Caco-2 (cell line): ENCODE data around the gene ITGB1. TPM values are rescaled to one million over a fixed set of nuclear protein-coding genes. Genes with fewer than 3 reads are reported as not detected.

Source experiments
- BruUV-seq: library from RNA; stranded (reverse); fragments of 400-500 nt; replicated peaks from 2 replicates; lab custom pipeline; 2021; lab: Mats Ljungman, UMichigan
- CTCF ChIA-PET: fragments of 300-600 bp; sonication (Branson Sonifier 250); formaldehyde crosslinking; loops from one replicate; lab custom pipeline; 2022; ENCODE audit warnings: antibody characterized with exemption; lab: Charles Lee
- POLR2A ChIA-PET: fragments of 300-600 bp; sonication (Branson Sonifier 250); formaldehyde crosslinking; loops from one replicate; lab custom pipeline; 2022; ENCODE audit warnings: antibody characterized with exemption; lab: Charles Lee
- DNase-seq, 2 experiments: peaks; one replicate each; pipeline versions ENCODE4 v3.0.0 to v3.0.0-alpha.2; 2020 to 2022
- H3K27me3 ChIP-seq: replicated peaks from 2 replicates; pipeline ENCODE4 v1.6.0; 2011; ENCODE audit warnings: low read length; ENCODE audit not compliant: control insufficient read depth, insufficient read depth
- H3K36me3 ChIP-seq: 2 replicates; pipeline ENCODE4 v1.5.1; 2011; ENCODE audit warnings: low read length; ENCODE audit not compliant: control insufficient read depth, insufficient read depth
- H3K4me1 ChIP-seq: fragments of 250-450 bp; sonication (Bioruptor Pico); 2 replicates; pipeline ENCODE4 v1.5.1; 2020; ENCODE audit warnings: mild to moderate bottlenecking
- H3K4me3 ChIP-seq: 2 replicates; pipeline ENCODE4 v1.5.1; 2011; ENCODE audit warnings: low read depth, mild to moderate bottlenecking, control low read depth, low read length
- H3K9me3 ChIP-seq: fragments of 250-450 bp; sonication (Bioruptor Pico); 2 replicates; pipeline ENCODE4 v1.5.1; 2020; ENCODE audit warnings: mild to moderate bottlenecking, moderate library complexity
- H3K27ac Mint-ChIP-seq: one replicate; pipeline ENCODE4 v1.8.0; 2022; ENCODE audit warnings: mixed read lengths; ENCODE audit not compliant: unreplicated experiment
- H3K27me3 Mint-ChIP-seq: one replicate; pipeline ENCODE4 v1.8.0; 2022; ENCODE audit warnings: mixed read lengths; ENCODE audit not compliant: insufficient read depth, unreplicated experiment
- H3K36me3 Mint-ChIP-seq: one replicate; pipeline ENCODE4 v1.8.0; 2022; ENCODE audit warnings: mild to moderate bottlenecking, mixed read lengths; ENCODE audit not compliant: insufficient read depth, unreplicated experiment
- H3K4me1 Mint-ChIP-seq: one replicate; pipeline ENCODE4 v1.8.0; 2022; ENCODE audit warnings: low read depth, mixed read lengths; ENCODE audit not compliant: unreplicated experiment
- H3K4me3 Mint-ChIP-seq: one replicate; pipeline ENCODE4 v1.8.0; 2022; ENCODE audit warnings: mild to moderate bottlenecking, moderate library complexity, mixed read lengths; ENCODE audit not compliant: unreplicated experiment
- H3K9me3 Mint-ChIP-seq: one replicate; pipeline ENCODE4 v1.8.0; 2022; ENCODE audit warnings: mixed read lengths; ENCODE audit not compliant: unreplicated experiment
- CTCF ChIP-seq, 2 experiments: fragments of 200-600 bp in 1 of 2; IDR thresholded peaks; 1 replicate in 1 of 2; 2 replicates in 1 of 2; pipeline versions ENCODE4 v1.5.1 to v1.8.0; 2011 to 2022; ENCODE audit warnings: antibody characterized with exemption in 1 of 2, control low read depth in 1 of 2, inconsistent platforms in 1 of 2, low read depth in 1 of 2, low read length in 1 of 2, mild to moderate bottlenecking in 1 of 2, moderate library complexity in 1 of 2; ENCODE audit not compliant: insufficient read depth in 1 of 2, severe bottlenecking in 1 of 2, unreplicated experiment in 1 of 2
- intact Hi-C: fragments of 100-400 bp; cut with micrococcal nuclease; formaldehyde crosslinking; loops from one replicate; pipeline ENCODE4 v1.10.0; 2022; ENCODE audit not compliant: unreplicated experiment
- total RNA-seq: library from RNA; stranded (reverse); gene quantifications from 2 replicates; pipeline ENCODE4 v1.2.3, GENCODE V29; 2022

ITGB1 gene
- total RNA-seq, 1 experiment from 2014 or later, result 474 TPM

- no TSS peak for BruUV-seq
- intact Hi-C loops, result loop anchor here (10.0 kb wide), 1 partner anchor 311 kb away; no protein-coding TSS in a partner anchor
- H3K9me3 ChIP-seq, result no peaks in the 10 kb centered on the region
- H3K36me3 ChIP-seq, result no peaks in the 10 kb centered on the region
- POLR2A ChIA-PET, result interaction anchor here (1.1 kb wide), 1 partner anchor 27 kb away, joined by 3 read pairs; no protein-coding TSS in a partner anchor
- H3K27me3 ChIP-seq, result no peaks in the 10 kb centered on the region
- DNase-seq, result no peak
- peak overlapping the region; percentile 14 for H3K27ac Mint-ChIP-seq
- no peaks in the 10 kb centered on the region for H3K27me3 Mint-ChIP-seq
- peaks cover 61% of the 10 kb centered on the region for H3K4me1 ChIP-seq
- no peak overlapping the region for H3K4me3 Mint-ChIP-seq
- CTCF ChIA-PET, result interaction anchor here (0.5 to 0.7 kb wide), 2 partner anchors 27 to 1702 kb away, joined by 3 read pairs; no protein-coding TSS in a partner anchor
- no peak for TF ChIP-seq CTCF (IDR thresholded peaks at IDR 0.05; ENCODE audit: insufficient read depth in 1 of 2, low read depth in 1 of 2, low read length in 1 of 2, severe bottlenecking in 1 of 2, unreplicated experiment in 1 of 2)
- peaks cover 14% of the 10 kb centered on the region for H3K36me3 Mint-ChIP-seq
- no peaks in the 10 kb centered on the region for H3K9me3 Mint-ChIP-seq
- peaks cover 64% of the 10 kb centered on the region for H3K4me1 Mint-ChIP-seq
- H3K4me3 ChIP-seq, result no peak overlapping the region
Measured at GRCh38 chr10:32953277-32953927, 4.6 kb downstream of the ITGB1 start.

- Histone ChIP-seq H3K9me3 (no peaks in the 10 kb centered on the region), H3K27me3 (no peaks in the 10 kb centered on the region), H3K4me3 (no peak overlapping the region), H3K4me1 (peaks cover 68% of the 10 kb centered on the region), H3K36me3 (no peaks in the 10 kb centered on the region)
- no peak for TF ChIP-seq CTCF (IDR thresholded peaks at IDR 0.05; ENCODE audit: insufficient read depth in 1 of 2, low read depth in 1 of 2, low read length in 1 of 2, severe bottlenecking in 1 of 2, unreplicated experiment in 1 of 2)
- H3K9me3 Mint-ChIP-seq, result no peaks in the 10 kb centered on the region
- H3K4me1 Mint-ChIP-seq, result peaks cover 69% of the 10 kb centered on the region
- H3K27ac Mint-ChIP-seq, result no peak overlapping the region
- no peaks in the 10 kb centered on the region for H3K27me3 Mint-ChIP-seq
- ChIA-PET CTCF (no interaction called here), POLR2A (no interaction called here)
- H3K4me3 Mint-ChIP-seq, result no peak overlapping the region
- intact Hi-C loops, result loop anchor here (10.0 kb wide), 1 partner anchor 312 kb away; no protein-coding TSS in a partner anchor
- peaks cover 9% of the 10 kb centered on the region for H3K36me3 Mint-ChIP-seq
- DNase-seq, result no peak
- no TSS peak for BruUV-seq
Measured at GRCh38 chr10:32952541-32953276, 5.3 kb downstream of the ITGB1 start.

GRCh38 chr10:32952094-32952493, 5.9 kb downstream of the ITGB1 start:
- intact Hi-C loops, result loop anchor here (10.0 kb wide), 1 partner anchor 313 kb away; no protein-coding TSS in a partner anchor
- H3K36me3 ChIP-seq, result no peaks in the 10 kb centered on the region
- H3K4me1 Mint-ChIP-seq, result peaks cover 69% of the 10 kb centered on the region
- H3K27ac Mint-ChIP-seq, result no peak overlapping the region
- no peak overlapping the region for H3K4me3 Mint-ChIP-seq
- peaks cover 72% of the 10 kb centered on the region for H3K4me1 ChIP-seq
- DNase-seq, result no peak
- POLR2A ChIA-PET, result no interaction called here
- no peak for TF ChIP-seq CTCF (IDR thresholded peaks at IDR 0.05; ENCODE audit: insufficient read depth in 1 of 2, low read depth in 1 of 2, low read length in 1 of 2, severe bottlenecking in 1 of 2, unreplicated experiment in 1 of 2)
- no peaks in the 10 kb centered on the region for H3K9me3 Mint-ChIP-seq
- CTCF ChIA-PET, result no interaction called here
- H3K4me3 ChIP-seq, result no peak overlapping the region
- H3K27me3 Mint-ChIP-seq, result no peaks in the 10 kb centered on the region
- H3K27me3 ChIP-seq, result no peaks in the 10 kb centered on the region
- no TSS peak for BruUV-seq
- H3K36me3 Mint-ChIP-seq, result peaks cover 9% of the 10 kb centered on the region
- H3K9me3 ChIP-seq, result no peaks in the 10 kb centered on the region
